Measurements from ENCODE around the gene PLEKHG1.

DNA sequence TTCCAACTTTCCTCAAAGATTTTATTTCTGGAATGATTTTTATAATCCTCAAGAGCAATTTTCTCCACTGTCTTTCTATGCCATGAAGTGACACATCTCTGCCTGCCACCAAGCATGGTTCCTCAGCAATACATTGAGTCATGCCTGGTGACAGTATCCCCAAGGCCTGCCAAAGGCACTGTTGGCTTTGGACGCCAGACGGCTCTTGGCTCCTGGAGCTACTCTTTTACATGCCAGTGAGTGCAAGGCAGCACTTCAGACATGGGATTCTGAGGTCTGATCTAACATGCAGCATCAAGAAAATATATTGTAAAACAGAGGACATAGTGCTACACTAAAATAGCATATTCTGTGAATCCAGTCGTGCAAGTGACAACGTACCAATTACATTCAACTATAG lies 20.1 kb upstream of the PLEKHG1 start:
- TF ChIP-seq NR3C1 (IDR thresholded peaks at IDR 0.05) (no peak), EP300 (IDR thresholded peaks at IDR 0.05) (no peak), POLR2A (IDR thresholded peaks at IDR 0.05; ENCODE audit: low read length) (no peak), RFX5 (IDR thresholded peaks at IDR 0.05) (no peak), REST (IDR thresholded peaks at IDR 0.05) (no peak), RCOR1 (IDR thresholded peaks at IDR 0.05; ENCODE audit: low read depth, low read length) (no peak), ESRRA (IDR thresholded peaks at IDR 0.05; ENCODE audit: borderline replicate concordance, low read length) (no peak)
- TF ChIP-seq, protein P1, sequence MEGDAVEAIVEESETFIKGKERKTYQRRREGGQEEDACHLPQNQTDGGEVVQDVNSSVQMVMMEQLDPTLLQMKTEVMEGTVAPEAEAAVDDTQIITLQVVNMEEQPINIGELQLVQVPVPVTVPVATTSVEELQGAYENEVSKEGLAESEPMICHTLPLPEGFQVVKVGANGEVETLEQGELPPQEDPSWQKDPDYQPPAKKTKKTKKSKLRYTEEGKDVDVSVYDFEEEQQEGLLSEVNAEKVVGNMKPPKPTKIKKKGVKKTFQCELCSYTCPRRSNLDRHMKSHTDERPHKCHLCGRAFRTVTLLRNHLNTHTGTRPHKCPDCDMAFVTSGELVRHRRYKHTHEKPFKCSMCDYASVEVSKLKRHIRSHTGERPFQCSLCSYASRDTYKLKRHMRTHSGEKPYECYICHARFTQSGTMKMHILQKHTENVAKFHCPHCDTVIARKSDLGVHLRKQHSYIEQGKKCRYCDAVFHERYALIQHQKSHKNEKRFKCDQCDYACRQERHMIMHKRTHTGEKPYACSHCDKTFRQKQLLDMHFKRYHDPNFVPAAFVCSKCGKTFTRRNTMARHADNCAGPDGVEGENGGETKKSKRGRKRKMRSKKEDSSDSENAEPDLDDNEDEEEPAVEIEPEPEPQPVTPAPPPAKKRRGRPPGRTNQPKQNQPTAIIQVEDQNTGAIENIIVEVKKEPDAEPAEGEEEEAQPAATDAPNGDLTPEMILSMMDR (IDR thresholded peaks at IDR 0.05) = no peak
- TF ChIP-seq, protein P2, sequence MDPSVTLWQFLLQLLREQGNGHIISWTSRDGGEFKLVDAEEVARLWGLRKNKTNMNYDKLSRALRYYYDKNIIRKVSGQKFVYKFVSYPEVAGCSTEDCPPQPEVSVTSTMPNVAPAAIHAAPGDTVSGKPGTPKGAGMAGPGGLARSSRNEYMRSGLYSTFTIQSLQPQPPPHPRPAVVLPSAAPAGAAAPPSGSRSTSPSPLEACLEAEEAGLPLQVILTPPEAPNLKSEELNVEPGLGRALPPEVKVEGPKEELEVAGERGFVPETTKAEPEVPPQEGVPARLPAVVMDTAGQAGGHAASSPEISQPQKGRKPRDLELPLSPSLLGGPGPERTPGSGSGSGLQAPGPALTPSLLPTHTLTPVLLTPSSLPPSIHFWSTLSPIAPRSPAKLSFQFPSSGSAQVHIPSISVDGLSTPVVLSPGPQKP (IDR thresholded peaks at IDR 0.05; ENCODE audit: low read depth, low read length) = no peak
- TF ChIP-seq, protein P3, sequence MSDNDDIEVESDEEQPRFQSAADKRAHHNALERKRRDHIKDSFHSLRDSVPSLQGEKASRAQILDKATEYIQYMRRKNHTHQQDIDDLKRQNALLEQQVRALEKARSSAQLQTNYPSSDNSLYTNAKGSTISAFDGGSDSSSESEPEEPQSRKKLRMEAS (IDR thresholded peaks at IDR 0.05) = no peak
